SK-N-SH (cell line): ENCODE data around the gene LRRC32. TPM values are rescaled to one million over a fixed set of nuclear protein-coding genes. Genes with fewer than 3 reads are reported as not detected.

Source experiments
- CTCF ChIA-PET: fragments of 300-600, 350-600 bp; formaldehyde crosslinking; extraction: SDS; loops from one replicate; lab custom pipeline; 2021; lab: Yijun Ruan, JAX
- POLR2A ChIA-PET: fragments of 350-600 bp; sonication (Branson Sonifier 250); formaldehyde crosslinking; extraction: SDS; loops from one replicate; lab custom pipeline; 2020; ENCODE audit warnings: antibody characterized with exemption, inconsistent platforms; lab: Yijun Ruan, JAX
- DNase-seq: peaks from one replicate; pipeline ENCODE4 v3.0.0; 2012
- H2AFZ ChIP-seq: fragments of 200-600 bp; sonication (generic); 2 replicates; pipeline ENCODE4 v1.8.1; 2016; ENCODE audit warnings: antibody characterized with exemption, mild to moderate bottlenecking, low read depth
- H3F3A ChIP-seq: fragments of 200-600 bp; sonication (generic); replicated peaks from 2 replicates; pipeline ENCODE3; 2016; ENCODE audit warnings: antibody characterized with exemption, mild to moderate bottlenecking; ENCODE audit not compliant: insufficient read depth
- H3K27ac ChIP-seq, 2 experiments: fragments of 200-500 bp in 1 of 2; fragments of 200-600 bp in 1 of 2; sonication (Bioruptor generic) in 1 of 2; sonication (generic), shearing (Covaris generic) in 1 of 2; 2 replicates each; pipeline versions ENCODE4 v1.5.1 to v1.6.1; 2014 to 2016; ENCODE audit warnings: low read depth in 2 of 2, inconsistent platforms in 1 of 2, low read length in 1 of 2, mild to moderate bottlenecking in 1 of 2, mixed read lengths in 1 of 2
- H3K27me3 ChIP-seq: fragments of 200-600 bp; sonication (generic), shearing (Covaris generic); 2 replicates; pipeline ENCODE4 v1.6.1; 2016; ENCODE audit warnings: mixed run types; ENCODE audit not compliant: insufficient read depth
- H3K36me3 ChIP-seq, 2 experiments: fragments of 200-500 bp in 1 of 2; fragments of 200-600 bp in 1 of 2; sonication (Bioruptor generic) in 1 of 2; sonication (generic) in 1 of 2; replicated peaks in 1 of 2; 2 replicates each; pipeline versions ENCODE3 to v1.5.1; 2014 to 2016; ENCODE audit warnings: low read length in 1 of 2, mild to moderate bottlenecking in 1 of 2; ENCODE audit not compliant: insufficient read depth in 2 of 2, control insufficient read depth in 1 of 2
- H3K4me1 ChIP-seq, 2 experiments: fragments of 200-500 bp in 1 of 2; fragments of 200-600 bp in 1 of 2; sonication (Bioruptor generic) in 1 of 2; sonication (generic), shearing (Covaris generic) in 1 of 2; 2 replicates each; pipeline versions ENCODE4 v1.5.1 to v1.6.1; 2014 to 2016; ENCODE audit warnings: low read depth in 1 of 2, low read length in 1 of 2, mixed run types in 1 of 2; ENCODE audit not compliant: insufficient read depth in 2 of 2, control insufficient read depth in 1 of 2
- H3K4me2 ChIP-seq: fragments of 200-600 bp; sonication (generic), shearing (Covaris generic); 2 replicates; pipeline ENCODE4 v1.6.1; 2017; ENCODE audit warnings: mixed run types
- H3K4me3 ChIP-seq, 2 experiments: fragments of 200-500 bp in 1 of 2; fragments of 200-600 bp in 1 of 2; sonication (Bioruptor generic) in 1 of 2; sonication (generic), shearing (Covaris generic) in 1 of 2; 2 replicates each; pipeline versions ENCODE4 v1.5.1 to v1.8.1; 2014 to 2016; ENCODE audit warnings: low read depth in 2 of 2, inconsistent platforms in 1 of 2, low read length in 1 of 2, mild to moderate bottlenecking in 1 of 2, mixed read lengths in 1 of 2, moderate library complexity in 1 of 2
- H3K79me2 ChIP-seq: fragments of 200-600 bp; sonication (generic); 2 replicates; pipeline ENCODE4 v1.8.1; 2017; ENCODE audit warnings: mild to moderate bottlenecking; ENCODE audit not compliant: insufficient read depth
- H3K9ac ChIP-seq: fragments of 200-600 bp; sonication (generic); 2 replicates; pipeline ENCODE4 v1.6.1; 2017; ENCODE audit warnings: mixed run types
- H3K9me2 ChIP-seq: fragments of 200-600 bp; sonication (generic); 2 replicates; pipeline ENCODE4 v1.6.1; 2017; ENCODE audit warnings: mixed run types
- H3K9me3 ChIP-seq: fragments of 200-600 bp; sonication (generic); 2 replicates; pipeline ENCODE4 v1.6.1; 2017; ENCODE audit warnings: mixed run types, mild to moderate bottlenecking, moderate library complexity
- H4K20me1 ChIP-seq: fragments of 200-600 bp; sonication (generic); 2 replicates; pipeline ENCODE4 v1.6.1; 2017; ENCODE audit warnings: mild to moderate bottlenecking, mixed run types; ENCODE audit not compliant: insufficient read depth
- ELF1 ChIP-seq: IDR thresholded peaks from 2 replicates; pipeline ENCODE4 v1.4.0; 2012
- EZH2phosphoT487 ChIP-seq: fragments of 200-600 bp; sonication (generic); IDR thresholded peaks from 2 replicates; pipeline ENCODE4 v1.6.1; 2017; ENCODE audit warnings: low read depth, mixed run types, mild to moderate bottlenecking, antibody characterized with exemption, moderate library complexity, borderline replicate concordance
- GABPA ChIP-seq: IDR thresholded peaks from 2 replicates; pipeline ENCODE4 v1.4.0; 2012; ENCODE audit warnings: low read depth, mild to moderate bottlenecking
- MEF2A ChIP-seq: IDR thresholded peaks from 2 replicates; pipeline ENCODE4 v1.4.0; 2012; ENCODE audit warnings: low read depth, borderline replicate concordance
- NRF1 ChIP-seq: IDR thresholded peaks from 2 replicates; pipeline ENCODE4 v1.6.1; 2012; ENCODE audit warnings: low read depth, mild to moderate bottlenecking, low read length
- POLR2AphosphoS5 ChIP-seq: IDR thresholded peaks from 2 replicates; pipeline ENCODE4 v1.6.1; 2012; ENCODE audit warnings: low read depth, low read length
- RCOR1 ChIP-seq: fragments of 150-350 bp; IDR thresholded peaks from 2 replicates; pipeline ENCODE4 v1.6.1; 2017; ENCODE audit warnings: antibody characterized with exemption, low read length
- REST ChIP-seq: IDR thresholded peaks from 2 replicates; pipeline ENCODE4 v1.6.1; 2012; ENCODE audit warnings: mild to moderate bottlenecking, low read depth, low read length, moderate library complexity
- RFX5 ChIP-seq: IDR thresholded peaks from 2 replicates; pipeline ENCODE4 v1.6.1; 2012; ENCODE audit warnings: mild to moderate bottlenecking, improper control_type of control experiment, low read length
- RXRA ChIP-seq: IDR thresholded peaks from 2 replicates; pipeline ENCODE4 v1.4.0; 2012; ENCODE audit warnings: low read depth, mild to moderate bottlenecking, borderline replicate concordance
- TAF1 ChIP-seq: IDR thresholded peaks from 2 replicates; pipeline ENCODE4 v1.6.1; 2012; ENCODE audit warnings: low read depth, mild to moderate bottlenecking, low read length, moderate library complexity, borderline replicate concordance
- TCF12 ChIP-seq: IDR thresholded peaks from 2 replicates; pipeline ENCODE4 v1.4.0; 2012
- WGBS: methylation state at CpG from one replicate; pipeline ENCODE4 v1.1.6; 2017; ENCODE audit warnings: low lambda C conversion rate; 5-methylcytosine and 5-hydroxymethylcytosine counted together
- polyA plus RNA-seq, 3 experiments: library from polyadenylated mRNA; depleted of rRNA; stranded (reverse); fragments of >200 nt; gene quantifications; 2 replicates each; pipeline ENCODE4 v1.2.3, GENCODE V29; 2012
- TF ChIP-seq, protein P1 (sequence below): IDR thresholded peaks from 2 replicates; pipeline ENCODE4 v1.4.0; 2012; ENCODE audit warnings: low read depth, borderline replicate concordance
- TF ChIP-seq, protein P2 (sequence below): IDR thresholded peaks from 2 replicates; pipeline ENCODE4 v1.4.0; 2012; ENCODE audit warnings: low read depth, borderline replicate concordance
- TF ChIP-seq, protein P3 (sequence below): fragments of 150-350 bp; IDR thresholded peaks from 2 replicates; pipeline ENCODE4 v1.6.1; 2016; ENCODE audit warnings: mild to moderate bottlenecking, low read depth, low read length
- TF ChIP-seq, protein P4 (sequence below): IDR thresholded peaks from 2 replicates; pipeline ENCODE4; 2012

LRRC32 gene
- polyA plus RNA-seq, 1 of the 3 experiments (the other 2 are of a cell fraction): 0.43 TPM

DNA sequence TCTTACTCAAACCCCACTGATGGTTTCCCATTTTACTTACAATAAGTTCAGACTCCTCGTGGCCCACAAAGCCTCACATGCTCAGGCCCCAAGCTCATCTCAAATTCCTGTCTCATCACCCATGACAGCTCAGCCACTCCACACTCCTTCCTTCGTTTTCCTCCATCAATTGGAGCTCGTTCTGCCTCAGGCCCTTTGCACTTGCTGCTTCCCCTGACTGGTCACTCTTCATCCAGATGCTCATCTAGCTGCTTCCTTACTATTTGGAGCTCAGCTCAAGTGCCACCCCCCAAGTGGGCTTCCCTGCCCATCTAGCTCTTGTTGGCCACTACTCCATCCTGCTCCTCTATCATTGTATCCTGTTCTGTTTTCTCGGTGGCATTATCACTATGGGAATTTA lies 46.8 kb upstream of the LRRC32 start:
- Histone ChIP-seq H3K4me3 (no peak overlapping the region), H3K4me2 (no peak overlapping the region), H2AFZ (no peak overlapping the region), H3F3A (no peaks in the 10 kb centered on the region), H3K9me3 (no peaks in the 10 kb centered on the region), H3K27me3 (0 out of 2 replicates have a peak, but pooled peaks cover 2% of the 10 kb centered on the region), H3K27ac (no peak overlapping the region), H3K36me3 (no peaks in the 10 kb centered on the region), H3K4me1 (peaks cover 0 to 4% of the 10 kb centered on the region in 2 experiments; a peak in 1 of 4 replicates), H3K9me2 (no peaks in the 10 kb centered on the region), H4K20me1 (no peaks in the 10 kb centered on the region), H3K79me2 (no peaks in the 10 kb centered on the region)
- WGBS: 72% methylated on average over 4 of the region's 4 CpGs
- DNase-seq: no peak
- no peak for TF ChIP-seq NRF1
- no peak for TF ChIP-seq TCF12
- TF ChIP-seq TAF1: no peak
- TF ChIP-seq MEF2A: no peak
- TF ChIP-seq, protein P1, sequence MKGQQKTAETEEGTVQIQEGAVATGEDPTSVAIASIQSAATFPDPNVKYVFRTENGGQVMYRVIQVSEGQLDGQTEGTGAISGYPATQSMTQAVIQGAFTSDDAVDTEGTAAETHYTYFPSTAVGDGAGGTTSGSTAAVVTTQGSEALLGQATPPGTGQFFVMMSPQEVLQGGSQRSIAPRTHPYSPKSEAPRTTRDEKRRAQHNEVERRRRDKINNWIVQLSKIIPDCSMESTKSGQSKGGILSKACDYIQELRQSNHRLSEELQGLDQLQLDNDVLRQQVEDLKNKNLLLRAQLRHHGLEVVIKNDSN: no peak
- TF ChIP-seq, protein P2, sequence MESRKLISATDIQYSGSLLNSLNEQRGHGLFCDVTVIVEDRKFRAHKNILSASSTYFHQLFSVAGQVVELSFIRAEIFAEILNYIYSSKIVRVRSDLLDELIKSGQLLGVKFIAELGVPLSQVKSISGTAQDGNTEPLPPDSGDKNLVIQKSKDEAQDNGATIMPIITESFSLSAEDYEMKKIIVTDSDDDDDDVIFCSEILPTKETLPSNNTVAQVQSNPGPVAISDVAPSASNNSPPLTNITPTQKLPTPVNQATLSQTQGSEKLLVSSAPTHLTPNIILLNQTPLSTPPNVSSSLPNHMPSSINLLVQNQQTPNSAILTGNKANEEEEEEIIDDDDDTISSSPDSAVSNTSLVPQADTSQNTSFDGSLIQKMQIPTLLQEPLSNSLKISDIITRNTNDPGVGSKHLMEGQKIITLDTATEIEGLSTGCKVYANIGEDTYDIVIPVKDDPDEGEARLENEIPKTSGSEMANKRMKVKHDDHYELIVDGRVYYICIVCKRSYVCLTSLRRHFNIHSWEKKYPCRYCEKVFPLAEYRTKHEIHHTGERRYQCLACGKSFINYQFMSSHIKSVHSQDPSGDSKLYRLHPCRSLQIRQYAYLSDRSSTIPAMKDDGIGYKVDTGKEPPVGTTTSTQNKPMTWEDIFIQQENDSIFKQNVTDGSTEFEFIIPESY: no peak
- TF ChIP-seq, protein P3, sequence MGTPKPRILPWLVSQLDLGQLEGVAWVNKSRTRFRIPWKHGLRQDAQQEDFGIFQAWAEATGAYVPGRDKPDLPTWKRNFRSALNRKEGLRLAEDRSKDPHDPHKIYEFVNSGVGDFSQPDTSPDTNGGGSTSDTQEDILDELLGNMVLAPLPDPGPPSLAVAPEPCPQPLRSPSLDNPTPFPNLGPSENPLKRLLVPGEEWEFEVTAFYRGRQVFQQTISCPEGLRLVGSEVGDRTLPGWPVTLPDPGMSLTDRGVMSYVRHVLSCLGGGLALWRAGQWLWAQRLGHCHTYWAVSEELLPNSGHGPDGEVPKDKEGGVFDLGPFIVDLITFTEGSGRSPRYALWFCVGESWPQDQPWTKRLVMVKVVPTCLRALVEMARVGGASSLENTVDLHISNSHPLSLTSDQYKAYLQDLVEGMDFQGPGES: no peak
- TF ChIP-seq RFX5: no peak
- TF ChIP-seq ELF1: no peak
- no peak for TF ChIP-seq POLR2AphosphoS5
- TF ChIP-seq RCOR1: no peak
- TF ChIP-seq EZH2phosphoT487: no peak
- TF ChIP-seq GABPA: no peak
- TF ChIP-seq, protein P4, sequence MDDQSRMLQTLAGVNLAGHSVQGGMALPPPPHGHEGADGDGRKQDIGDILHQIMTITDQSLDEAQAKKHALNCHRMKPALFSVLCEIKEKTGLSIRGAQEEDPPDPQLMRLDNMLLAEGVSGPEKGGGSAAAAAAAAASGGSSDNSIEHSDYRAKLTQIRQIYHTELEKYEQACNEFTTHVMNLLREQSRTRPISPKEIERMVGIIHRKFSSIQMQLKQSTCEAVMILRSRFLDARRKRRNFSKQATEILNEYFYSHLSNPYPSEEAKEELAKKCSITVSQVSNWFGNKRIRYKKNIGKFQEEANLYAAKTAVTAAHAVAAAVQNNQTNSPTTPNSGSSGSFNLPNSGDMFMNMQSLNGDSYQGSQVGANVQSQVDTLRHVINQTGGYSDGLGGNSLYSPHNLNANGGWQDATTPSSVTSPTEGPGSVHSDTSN: no peak
- TF ChIP-seq, all 33 proteins: peak for 0
- ChIA-PET POLR2A (no interaction called here), CTCF (interaction anchor here (0.7 kb wide), 1 partner anchor 591 kb away, joined by 3 read pairs; no protein-coding TSS in a partner anchor)
- H3K9ac ChIP-seq: no peak overlapping the region

- CTCF ChIA-PET: interaction anchor here (0.7 to 1.6 kb wide), 4 partner anchors 18 to 118 kb away, joined by 3 to 7 read pairs (median 3); no protein-coding TSS in a partner anchor
- no peak overlapping the region for H2AFZ ChIP-seq
- no peaks in the 10 kb centered on the region; a peak in 1 of 4 replicates for H3K4me1 ChIP-seq
- WGBS: 65% methylated on average over 8 of the region's 9 CpGs
- POLR2A ChIA-PET: no interaction called here
- no peaks in the 10 kb centered on the region for H3K36me3 ChIP-seq
- no peaks in the 10 kb centered on the region for H3K27me3 ChIP-seq
- H3K9me3 ChIP-seq: no peaks in the 10 kb centered on the region
- H3K4me2 ChIP-seq: no peak overlapping the region
- H3K9ac ChIP-seq: no peak overlapping the region
- no peak overlapping the region for H3K27ac ChIP-seq
- no peak overlapping the region for H3K4me3 ChIP-seq
- H4K20me1 ChIP-seq: no peaks in the 10 kb centered on the region
- no peaks in the 10 kb centered on the region for H3K9me2 ChIP-seq
- no peaks in the 10 kb centered on the region for H3F3A ChIP-seq
- no peaks in the 10 kb centered on the region for H3K79me2 ChIP-seq
- TF ChIP-seq RXRA (no peak), EZH2phosphoT487 (no peak), POLR2AphosphoS5 (no peak), REST (no peak)
- TF ChIP-seq, protein P1: no peak
- TF ChIP-seq, protein P3: no peak
- no peak for DNase-seq
Measured at GRCh38 chr11:76716268-76716667, 45.7 kb upstream of the LRRC32 start.
